Stomach (tissue), 4 donors: ENCODE results near the gene ADAM15.

Experiments used
- CTCF ChIP-seq, 7 experiments: fragments of 450-650 bp in 4 of 7; fragments of 200-600 bp in 3 of 7; sonication (generic) in 3 of 7; IDR thresholded peaks; one replicate each; pipeline ENCODE4 v1.5.1; 2016 to 2019; ENCODE audit warnings: antibody characterized with exemption in 7 of 7, control low read depth in 2 of 7, mild to moderate bottlenecking in 1 of 7
- EP300 ChIP-seq: sonication (generic); formaldehyde crosslinking; IDR thresholded peaks from one replicate; pipeline ENCODE4 v1.6.1; 2017; ENCODE audit warnings: antibody characterized with exemption
- POLR2A ChIP-seq, 4 donors: fragments of 450-650 bp; IDR thresholded peaks; one replicate each; pipeline ENCODE4 v1.6.1; 2016; ENCODE audit warnings: antibody characterized with exemption in 4 of 4, control low read depth in 2 of 4, mild to moderate bottlenecking in 1 of 4, moderate library complexity in 1 of 4
- POLR2AphosphoS5 ChIP-seq, 3 donors: sonication (generic); formaldehyde crosslinking; IDR thresholded peaks; one replicate each; pipeline ENCODE4 v1.6.1; 2016; ENCODE audit warnings: antibody characterized with exemption in 3 of 3

GRCh38 chr1:155023627-155024026 is 27.5 kb upstream of the ADAM15 start:
- TF ChIP-seq CTCF (IDR thresholded peaks at IDR 0.05) = no peak
- TF ChIP-seq POLR2A (IDR thresholded peaks at IDR 0.05) = no peak
- TF ChIP-seq POLR2AphosphoS5 (IDR thresholded peaks at IDR 0.05) = no peak
- no peak for TF ChIP-seq EP300
